ENCODE results near the gene WDR64. TPM values are rescaled to one million over a fixed set of nuclear protein-coding genes. Genes with fewer than 3 reads are reported as not detected.

WDR64 gene
- total RNA-seq, 1 donor = not detected

- Histone ChIP-seq H3K79me2 (ENCODE audit: insufficient read depth, low read length) (no peaks in the 10 kb centered on the region), H3K36me3 (ENCODE audit: insufficient read depth, low read length) (no peaks in the 10 kb centered on the region), H3K4me2 (ENCODE audit: insufficient read depth, low read length) (no peak overlapping the region), H2AFZ (ENCODE audit: low read length) (no peak overlapping the region), H3K4me1 (ENCODE audit: insufficient read depth, low read length) (peaks cover 3% of the 10 kb centered on the region), H3K27me3 (ENCODE audit: insufficient read depth, low read length) (no peaks in the 10 kb centered on the region), H3K9me3 (ENCODE audit: low read depth, low read length) (no peaks in the 10 kb centered on the region), H3K27ac (ENCODE audit: low read depth, low read length) (no peak overlapping the region), H4K20me1 (ENCODE audit: insufficient read depth, low read length) (no peaks in the 10 kb centered on the region), H3K4me3 (ENCODE audit: insufficient read depth, low read length) (no peak overlapping the region)
- TF ChIP-seq, protein P1, sequence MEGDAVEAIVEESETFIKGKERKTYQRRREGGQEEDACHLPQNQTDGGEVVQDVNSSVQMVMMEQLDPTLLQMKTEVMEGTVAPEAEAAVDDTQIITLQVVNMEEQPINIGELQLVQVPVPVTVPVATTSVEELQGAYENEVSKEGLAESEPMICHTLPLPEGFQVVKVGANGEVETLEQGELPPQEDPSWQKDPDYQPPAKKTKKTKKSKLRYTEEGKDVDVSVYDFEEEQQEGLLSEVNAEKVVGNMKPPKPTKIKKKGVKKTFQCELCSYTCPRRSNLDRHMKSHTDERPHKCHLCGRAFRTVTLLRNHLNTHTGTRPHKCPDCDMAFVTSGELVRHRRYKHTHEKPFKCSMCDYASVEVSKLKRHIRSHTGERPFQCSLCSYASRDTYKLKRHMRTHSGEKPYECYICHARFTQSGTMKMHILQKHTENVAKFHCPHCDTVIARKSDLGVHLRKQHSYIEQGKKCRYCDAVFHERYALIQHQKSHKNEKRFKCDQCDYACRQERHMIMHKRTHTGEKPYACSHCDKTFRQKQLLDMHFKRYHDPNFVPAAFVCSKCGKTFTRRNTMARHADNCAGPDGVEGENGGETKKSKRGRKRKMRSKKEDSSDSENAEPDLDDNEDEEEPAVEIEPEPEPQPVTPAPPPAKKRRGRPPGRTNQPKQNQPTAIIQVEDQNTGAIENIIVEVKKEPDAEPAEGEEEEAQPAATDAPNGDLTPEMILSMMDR (IDR thresholded peaks at IDR 0.05; ENCODE audit: extremely low read depth, low read depth, low read length) = no peak
- DNase-seq (ENCODE audit: insufficient read length, low spot score, missing footprints) = no peak
These were observed 5.9 kb upstream of the WDR64 start for GRCh38 chr1:241646201-241646600.

- H3K79me2 ChIP-seq (ENCODE audit: insufficient read depth, low read length) = no peaks in the 10 kb centered on the region
- H3K4me2 ChIP-seq (ENCODE audit: insufficient read depth, low read length) = no peak overlapping the region
- H2AFZ ChIP-seq (ENCODE audit: low read length) = no peak overlapping the region
- H3K27me3 ChIP-seq (ENCODE audit: insufficient read depth, low read length) = no peaks in the 10 kb centered on the region
- TF ChIP-seq, protein P1 (IDR thresholded peaks at IDR 0.05; ENCODE audit: extremely low read depth, low read depth, low read length) = no peak
- DNase-seq (ENCODE audit: insufficient read length, low spot score, missing footprints) = peak; percentile 69
- no peaks in the 10 kb centered on the region for H3K9me3 ChIP-seq (ENCODE audit: low read depth, low read length)
- no peak overlapping the region for H3K4me3 ChIP-seq (ENCODE audit: insufficient read depth, low read length)
- H3K27ac ChIP-seq (ENCODE audit: low read depth, low read length) = no peak overlapping the region
- H3K4me1 ChIP-seq (ENCODE audit: insufficient read depth, low read length) = no peaks in the 10 kb centered on the region
- no peaks in the 10 kb centered on the region for H4K20me1 ChIP-seq (ENCODE audit: insufficient read depth, low read length)
- H3K36me3 ChIP-seq (ENCODE audit: insufficient read depth, low read length) = no peaks in the 10 kb centered on the region
These were observed 4.4 kb upstream of the WDR64 start for GRCh38 chr1:241647658-241648057.

DNA sequence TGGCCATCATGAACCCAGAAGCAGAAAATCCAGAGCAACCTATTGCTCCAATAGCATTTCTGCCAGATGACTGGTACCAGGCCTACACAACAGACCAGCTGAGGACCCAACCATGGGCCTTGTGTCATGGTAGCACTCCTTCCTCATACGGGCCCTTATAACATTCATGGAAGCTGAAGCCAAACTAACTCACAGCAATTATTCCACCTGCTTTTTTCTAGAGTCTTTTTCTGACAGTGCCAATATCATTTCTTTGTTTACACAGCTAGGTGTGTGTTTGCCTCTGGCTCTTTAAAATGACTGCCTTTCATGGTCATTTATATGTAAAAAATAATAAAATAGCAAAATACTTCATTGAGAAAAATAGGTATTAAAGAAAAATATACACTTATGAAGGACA, 3.9 kb upstream of the WDR64 start:
- no peaks in the 10 kb centered on the region for H3K27me3 ChIP-seq (ENCODE audit: insufficient read depth, low read length)
- H3K27ac ChIP-seq (ENCODE audit: low read depth, low read length) = no peak overlapping the region
- TF ChIP-seq, protein P1 (IDR thresholded peaks at IDR 0.05; ENCODE audit: extremely low read depth, low read depth, low read length) = no peak
- no peaks in the 10 kb centered on the region for H4K20me1 ChIP-seq (ENCODE audit: insufficient read depth, low read length)
- DNase-seq (ENCODE audit: insufficient read length, low spot score, missing footprints) = no peak
- H2AFZ ChIP-seq (ENCODE audit: low read length) = no peak overlapping the region
- no peaks in the 10 kb centered on the region for H3K79me2 ChIP-seq (ENCODE audit: insufficient read depth, low read length)
- H3K4me2 ChIP-seq (ENCODE audit: insufficient read depth, low read length) = no peak overlapping the region
- no peaks in the 10 kb centered on the region for H3K4me1 ChIP-seq (ENCODE audit: insufficient read depth, low read length)
- H3K4me3 ChIP-seq (ENCODE audit: insufficient read depth, low read length) = no peak overlapping the region
- no peaks in the 10 kb centered on the region for H3K36me3 ChIP-seq (ENCODE audit: insufficient read depth, low read length)
- no peaks in the 10 kb centered on the region for H3K9me3 ChIP-seq (ENCODE audit: low read depth, low read length)

GRCh38 chr1:241654019-241654418, 1.9 kb downstream of the WDR64 start:
- no peak overlapping the region for H3K4me2 ChIP-seq (ENCODE audit: insufficient read depth, low read length)
- TF ChIP-seq, protein P1 (IDR thresholded peaks at IDR 0.05; ENCODE audit: extremely low read depth, low read depth, low read length) = no peak
- H3K36me3 ChIP-seq (ENCODE audit: insufficient read depth, low read length) = no peaks in the 10 kb centered on the region
- no peaks in the 10 kb centered on the region for H4K20me1 ChIP-seq (ENCODE audit: insufficient read depth, low read length)
- H3K9me3 ChIP-seq (ENCODE audit: low read depth, low read length) = no peaks in the 10 kb centered on the region
- H3K27me3 ChIP-seq (ENCODE audit: insufficient read depth, low read length) = no peaks in the 10 kb centered on the region
- H3K27ac ChIP-seq (ENCODE audit: low read depth, low read length) = no peak overlapping the region
- H3K79me2 ChIP-seq (ENCODE audit: insufficient read depth, low read length) = no peaks in the 10 kb centered on the region
- H2AFZ ChIP-seq (ENCODE audit: low read length) = no peak overlapping the region
- H3K4me1 ChIP-seq (ENCODE audit: insufficient read depth, low read length) = no peaks in the 10 kb centered on the region
- no peak for DNase-seq (ENCODE audit: insufficient read length, low spot score, missing footprints)
- no peak overlapping the region for H3K4me3 ChIP-seq (ENCODE audit: insufficient read depth, low read length)
